Activated naive CD4-positive, alpha-beta T cell treated with anti-CD3 and anti-CD28 coated beads, Interleukin-2, amount 50 U/mL, for 24 hours (primary cell): ENCODE data around the gene TM2D3.
"Not testable (repeated sequence)": the region's sequence is repeated elsewhere in the genome, so short reads cannot be mapped to it uniquely, and the experiment has no call there.

ENCODE experiments used
- H3K27ac Mint-ChIP-seq: one replicate; pipeline ENCODE4 v1.8.0; 2021; ENCODE audit warnings: mild to moderate bottlenecking, mixed read lengths
- H3K27me3 Mint-ChIP-seq: one replicate; pipeline ENCODE4 v1.8.0; 2021; ENCODE audit warnings: mixed read lengths
- H3K36me3 Mint-ChIP-seq: one replicate; pipeline ENCODE4 v1.8.0; 2021; ENCODE audit warnings: mixed read lengths
- H3K4me1 Mint-ChIP-seq: one replicate; pipeline ENCODE4 v1.8.0; 2021; ENCODE audit warnings: mixed read lengths
- H3K4me3 Mint-ChIP-seq: one replicate; pipeline ENCODE4 v1.8.0; 2021; ENCODE audit warnings: mild to moderate bottlenecking, mixed read lengths
- H3K9me3 Mint-ChIP-seq: one replicate; pipeline ENCODE4 v1.8.0; 2021; ENCODE audit warnings: mixed read lengths

Gene TM2D3

DNA sequence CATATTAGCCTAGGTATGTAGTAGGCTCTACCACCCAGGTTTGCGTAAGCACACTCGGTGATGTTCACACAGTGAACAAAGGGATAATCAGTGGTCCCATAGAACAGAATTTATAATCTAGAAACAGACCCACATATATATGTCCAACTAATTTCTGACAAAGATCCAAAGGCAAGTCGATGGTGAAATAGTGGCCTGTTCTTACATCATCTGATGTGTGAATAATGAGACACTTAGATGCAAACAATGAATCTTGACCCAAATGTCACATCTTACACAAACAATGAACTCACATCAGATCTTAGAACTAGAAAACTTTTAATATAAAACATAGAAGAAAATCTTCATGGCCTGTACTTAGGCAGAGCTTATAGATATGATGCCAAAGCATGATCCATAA is 17.6 kb upstream of the TM2D3 start:
- no peaks in the 10 kb centered on the region for H3K27me3 Mint-ChIP-seq
- H3K4me3 Mint-ChIP-seq = no peak overlapping the region
- H3K4me1 Mint-ChIP-seq = peaks cover 3% of the 10 kb centered on the region
- H3K36me3 Mint-ChIP-seq = peaks cover 30% of the 10 kb centered on the region
- H3K9me3 Mint-ChIP-seq = no peaks in the 10 kb centered on the region
- H3K27ac Mint-ChIP-seq = peak overlapping the region; percentile 5

DNA sequence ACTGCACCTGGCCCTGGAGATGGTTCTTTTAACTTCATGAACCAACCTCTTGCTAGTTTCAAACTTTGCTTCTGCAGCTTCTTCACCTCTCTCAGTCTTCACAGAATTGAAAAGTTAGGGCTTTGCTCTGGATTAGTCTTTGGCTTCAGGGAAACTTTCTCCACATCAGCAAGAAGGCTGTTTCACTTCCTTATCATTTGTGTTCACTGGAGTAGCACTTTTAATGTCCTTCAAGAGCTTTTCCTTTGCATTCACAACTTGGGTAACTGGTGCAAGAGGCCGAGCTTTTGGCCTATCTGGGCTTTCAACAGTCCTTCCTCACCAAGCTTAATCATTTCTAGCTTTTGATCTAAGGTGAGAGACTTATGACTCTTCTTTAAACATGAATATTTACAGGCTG is 15.7 kb upstream of the TM2D3 start:
- Mint-ChIP-seq H3K27ac (no peak overlapping the region), H3K36me3 (peaks cover 22% of the 10 kb centered on the region), H3K9me3 (no peaks in the 10 kb centered on the region), H3K4me3 (no peak overlapping the region), H3K27me3 (no peaks in the 10 kb centered on the region), H3K4me1 (peaks cover 5% of the 10 kb centered on the region)

DNA sequence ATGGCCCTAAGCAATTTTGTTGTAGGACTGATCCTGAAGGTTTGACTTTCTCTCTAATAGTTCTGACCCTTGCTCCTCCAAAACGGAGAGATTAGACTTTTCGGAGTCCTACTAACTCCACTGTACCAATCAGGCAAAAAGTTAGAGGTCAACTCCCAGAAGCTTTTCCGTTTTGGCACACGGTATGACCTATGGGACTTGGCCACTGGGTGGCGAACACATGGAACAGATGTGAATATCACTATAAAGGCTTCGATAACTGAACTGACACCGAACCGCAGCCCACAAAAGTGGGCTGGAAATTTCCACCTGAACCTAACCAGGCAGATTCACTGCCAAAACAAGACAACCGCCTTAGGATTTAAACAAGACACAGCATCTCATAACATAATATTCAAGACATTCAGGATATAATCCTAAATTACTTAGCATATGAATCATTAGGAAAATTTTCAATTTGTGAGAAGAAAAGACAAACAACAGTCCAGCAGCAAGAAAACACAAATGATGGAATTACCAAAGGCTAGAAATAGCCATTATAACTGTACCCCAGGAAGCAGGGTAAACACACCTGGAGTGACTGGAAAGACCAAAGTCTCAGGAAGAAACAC is 12.2 kb upstream of the TM2D3 start:
- peak overlapping the region; percentile 66 for H3K27ac Mint-ChIP-seq
- H3K4me1 Mint-ChIP-seq = peaks cover 5% of the 10 kb centered on the region
- H3K4me3 Mint-ChIP-seq = no peak overlapping the region
- no peaks in the 10 kb centered on the region for H3K9me3 Mint-ChIP-seq
- H3K36me3 Mint-ChIP-seq = peaks cover 11% of the 10 kb centered on the region
- H3K27me3 Mint-ChIP-seq = no peaks in the 10 kb centered on the region

DNA sequence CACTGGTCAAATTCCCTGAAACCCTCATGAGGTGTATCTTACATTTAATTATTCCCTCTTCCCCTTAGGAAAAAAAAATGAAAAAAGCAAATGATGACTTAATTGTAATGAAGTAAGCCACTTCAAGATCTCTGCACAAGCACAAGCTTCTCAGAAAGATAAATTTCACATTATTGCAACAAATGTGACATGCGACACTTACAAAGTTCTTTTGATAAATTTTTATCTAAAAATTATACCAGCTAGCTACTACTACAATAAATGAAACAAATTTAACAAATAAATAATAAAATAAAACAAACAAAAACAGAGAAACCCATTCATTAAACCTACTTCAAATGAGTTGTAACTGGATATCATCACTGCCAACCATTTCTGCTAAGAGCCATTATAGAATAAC is 10.0 kb upstream of the TM2D3 start:
- no peak overlapping the region for H3K4me3 Mint-ChIP-seq
- H3K36me3 Mint-ChIP-seq = peaks cover 4% of the 10 kb centered on the region
- no peaks in the 10 kb centered on the region for H3K9me3 Mint-ChIP-seq
- no peaks in the 10 kb centered on the region for H3K27me3 Mint-ChIP-seq
- H3K27ac Mint-ChIP-seq = no peak overlapping the region
- peaks cover 5% of the 10 kb centered on the region for H3K4me1 Mint-ChIP-seq

DNA sequence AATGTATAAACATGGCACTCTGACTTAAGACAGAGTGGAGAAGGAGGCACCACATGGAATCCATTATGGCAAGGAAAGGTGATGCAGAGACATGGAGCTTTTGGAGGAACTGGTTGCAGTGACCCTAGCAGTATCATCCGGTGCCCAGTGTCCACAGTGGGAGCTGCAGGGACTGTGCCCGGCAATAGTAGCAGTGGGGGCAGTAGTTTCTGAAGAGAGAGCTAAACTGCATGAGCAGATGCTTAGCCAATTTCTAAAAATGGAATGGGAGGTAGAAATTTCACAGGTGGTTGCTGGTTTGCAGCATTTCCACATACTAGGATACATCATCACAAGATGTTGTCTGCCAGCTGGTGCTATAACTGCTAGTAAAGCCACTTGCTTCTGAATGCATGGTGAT is 7.8 kb upstream of the TM2D3 start:
- Mint-ChIP-seq H3K27ac (no peak overlapping the region), H3K27me3 (no peaks in the 10 kb centered on the region), H3K36me3 (peaks cover 4% of the 10 kb centered on the region), H3K4me1 (peaks cover 5% of the 10 kb centered on the region), H3K9me3 (no peaks in the 10 kb centered on the region), H3K4me3 (no peak overlapping the region)

DNA sequence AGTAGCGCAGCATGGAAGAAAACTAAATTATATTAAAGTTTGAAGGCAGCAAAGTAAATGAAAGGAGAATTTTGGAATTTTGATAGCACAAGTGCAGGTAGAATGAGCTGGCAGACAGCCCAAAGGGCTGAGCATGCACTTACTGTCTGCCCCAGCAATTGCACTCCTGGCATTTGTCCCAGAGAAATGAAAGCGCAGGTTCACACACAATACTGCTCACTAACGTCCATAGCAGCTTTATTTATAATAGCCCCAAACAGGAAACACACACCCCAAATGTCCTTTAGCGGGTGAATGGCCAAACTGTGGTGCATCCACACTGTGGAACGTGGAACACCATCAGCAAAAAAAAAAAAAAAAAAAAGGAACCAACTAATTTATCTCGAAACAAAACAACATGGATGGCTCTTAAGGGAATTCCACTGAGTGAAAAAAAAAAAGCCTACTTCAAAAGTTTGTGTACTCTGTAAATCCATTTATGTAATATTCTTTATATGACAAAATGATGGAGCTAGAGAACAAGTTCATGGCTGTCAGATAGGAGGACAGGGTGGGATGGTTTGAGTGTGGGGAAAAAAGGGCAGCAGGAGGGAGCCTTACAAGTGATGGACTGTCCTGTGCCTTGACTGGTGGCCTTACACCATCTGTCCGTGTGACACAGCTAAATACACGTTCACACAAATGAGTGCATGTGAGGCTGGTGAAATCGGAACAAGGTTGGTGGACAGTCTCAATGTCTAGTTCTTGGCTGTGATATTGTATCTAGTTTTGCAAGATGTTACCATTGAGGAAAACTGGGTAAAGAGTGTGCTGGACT is 6.0 kb upstream of the TM2D3 start:
- H3K9me3 Mint-ChIP-seq = no peaks in the 10 kb centered on the region
- peaks cover 4% of the 10 kb centered on the region for H3K36me3 Mint-ChIP-seq
- H3K4me3 Mint-ChIP-seq = no peak overlapping the region
- H3K4me1 Mint-ChIP-seq = peaks cover 15% of the 10 kb centered on the region
- H3K27me3 Mint-ChIP-seq = no peaks in the 10 kb centered on the region
- H3K27ac Mint-ChIP-seq = no peak overlapping the region

DNA sequence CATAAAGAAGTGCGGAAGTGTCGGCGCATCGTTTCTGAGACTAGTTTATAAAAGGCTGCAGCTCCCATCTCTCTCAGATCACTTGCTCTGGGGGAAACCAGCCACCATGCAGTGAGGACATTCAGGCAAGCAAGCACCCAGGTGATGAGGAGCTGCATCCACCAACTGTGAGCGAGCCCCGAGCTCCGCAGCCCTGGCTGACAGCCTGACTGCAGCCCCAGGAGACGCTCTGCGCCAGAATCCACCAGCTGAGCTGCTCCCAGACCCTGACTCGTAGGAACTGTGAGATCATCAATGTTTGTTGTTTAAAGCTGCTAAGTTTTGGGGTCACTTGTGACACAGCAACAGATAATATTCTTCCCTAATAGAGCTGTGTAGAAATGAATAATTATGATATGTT is 5.0 kb upstream of the TM2D3 start:
- no peak overlapping the region for H3K27ac Mint-ChIP-seq
- no peaks in the 10 kb centered on the region for H3K9me3 Mint-ChIP-seq
- no peaks in the 10 kb centered on the region for H3K27me3 Mint-ChIP-seq
- peaks cover 4% of the 10 kb centered on the region for H3K36me3 Mint-ChIP-seq
- H3K4me3 Mint-ChIP-seq = no peak overlapping the region
- peaks cover 15% of the 10 kb centered on the region for H3K4me1 Mint-ChIP-seq

DNA sequence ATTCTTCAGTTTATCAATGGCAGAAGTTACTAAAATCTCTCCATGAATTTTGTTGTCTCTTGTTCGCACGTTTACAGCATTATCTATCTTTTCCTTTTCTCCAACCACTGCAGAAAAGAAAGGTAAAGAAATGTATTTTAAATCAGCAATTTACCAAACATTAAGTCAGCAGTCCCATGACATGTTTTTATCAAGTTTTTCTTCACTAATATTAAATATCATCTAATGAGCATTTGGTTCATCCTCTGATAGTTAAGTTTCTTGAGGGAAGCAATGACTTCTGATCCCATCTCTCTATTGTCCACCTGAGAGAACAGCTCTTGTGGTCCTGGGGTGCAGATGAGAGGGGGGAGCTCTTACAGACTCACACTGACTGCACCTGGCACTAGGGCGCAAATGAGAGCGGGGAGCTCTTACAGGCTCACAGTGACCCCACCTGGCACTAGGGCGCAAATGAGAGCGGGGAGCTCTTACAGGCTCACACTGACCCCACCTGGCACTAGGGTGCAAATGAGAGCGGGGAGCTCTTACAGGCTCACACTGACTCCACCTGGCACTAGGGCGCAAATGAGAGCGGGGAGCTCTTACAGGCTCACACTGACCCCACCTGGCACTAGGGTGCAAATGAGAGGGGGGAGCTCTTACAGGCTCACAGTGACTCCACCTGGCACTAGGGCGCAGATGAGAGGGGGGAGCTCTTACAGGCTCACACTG is 2.6 kb upstream of the TM2D3 start:
- H3K4me3 Mint-ChIP-seq = peak overlapping the region; percentile 67
- not testable (repeated sequence) for H3K36me3 Mint-ChIP-seq, H3K27me3 Mint-ChIP-seq, H3K9me3 Mint-ChIP-seq
- H3K27ac Mint-ChIP-seq = peak overlapping the region; percentile 56
- H3K4me1 Mint-ChIP-seq = peaks cover 31% of the 10 kb centered on the region

DNA sequence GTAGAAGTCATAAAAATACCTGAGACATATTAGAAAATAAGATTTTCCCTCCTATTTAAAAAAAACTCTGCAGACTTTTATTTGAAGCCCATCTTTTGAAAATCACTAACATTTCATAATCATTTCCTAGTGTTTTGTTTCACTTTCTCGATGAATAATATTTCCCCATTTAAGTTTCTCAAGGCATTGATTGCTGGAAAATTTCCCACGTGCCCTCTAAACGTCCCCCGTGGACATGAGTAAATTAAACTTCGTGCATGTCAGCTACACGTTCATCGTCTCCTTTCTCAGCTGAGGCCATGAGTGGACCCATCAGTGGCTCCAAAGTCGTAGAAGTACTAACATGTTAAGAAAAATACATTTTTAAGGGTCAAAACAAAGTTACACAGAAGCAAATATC is 2.0 kb upstream of the TM2D3 start:
- Mint-ChIP-seq H3K27me3 (no peaks in the 10 kb centered on the region), H3K9me3 (no peaks in the 10 kb centered on the region), H3K4me3 (peak overlapping the region; percentile 67), H3K36me3 (peaks cover 2% of the 10 kb centered on the region), H3K4me1 (peaks cover 37% of the 10 kb centered on the region), H3K27ac (peak overlapping the region; percentile 56)

DNA sequence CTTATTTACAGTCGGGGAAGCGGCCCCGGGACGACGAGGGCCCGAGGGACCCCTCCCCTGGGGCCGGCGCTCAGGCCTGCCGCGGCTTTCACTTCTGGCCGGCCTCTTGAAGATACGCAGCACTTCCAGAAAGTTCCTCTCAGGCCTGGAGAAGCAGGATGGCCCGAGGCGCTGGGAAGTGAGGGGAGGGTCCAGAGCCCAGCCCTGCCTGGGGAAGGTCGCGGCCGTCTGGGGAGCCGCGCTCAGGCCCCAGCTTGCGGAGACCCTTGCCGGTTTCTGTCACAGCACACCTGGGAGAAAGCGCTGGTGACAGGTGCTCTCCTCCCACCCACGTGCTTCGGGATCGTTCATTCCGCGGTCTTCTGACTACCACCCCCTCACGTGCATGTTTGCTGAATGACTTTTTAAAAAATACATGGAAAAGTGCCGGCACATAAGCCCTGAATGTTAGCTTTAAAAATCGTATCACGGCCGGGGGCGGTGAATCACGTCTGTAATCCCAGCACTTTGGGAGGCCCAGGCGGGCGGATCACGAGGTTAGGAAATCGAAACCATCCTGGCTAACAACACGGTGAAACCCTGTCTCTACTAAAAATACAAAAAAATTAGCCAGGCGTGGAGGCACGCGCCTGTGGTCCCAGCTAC is 727 bp upstream of the TM2D3 start:
- peak overlapping the region; percentile 89 for H3K4me3 Mint-ChIP-seq
- peaks cover 50% of the 10 kb centered on the region for H3K4me1 Mint-ChIP-seq
- no peaks in the 10 kb centered on the region for H3K9me3 Mint-ChIP-seq
- no peaks in the 10 kb centered on the region for H3K27me3 Mint-ChIP-seq
- peaks cover 4% of the 10 kb centered on the region for H3K36me3 Mint-ChIP-seq
- peak overlapping the region; percentile 92 for H3K27ac Mint-ChIP-seq

DNA sequence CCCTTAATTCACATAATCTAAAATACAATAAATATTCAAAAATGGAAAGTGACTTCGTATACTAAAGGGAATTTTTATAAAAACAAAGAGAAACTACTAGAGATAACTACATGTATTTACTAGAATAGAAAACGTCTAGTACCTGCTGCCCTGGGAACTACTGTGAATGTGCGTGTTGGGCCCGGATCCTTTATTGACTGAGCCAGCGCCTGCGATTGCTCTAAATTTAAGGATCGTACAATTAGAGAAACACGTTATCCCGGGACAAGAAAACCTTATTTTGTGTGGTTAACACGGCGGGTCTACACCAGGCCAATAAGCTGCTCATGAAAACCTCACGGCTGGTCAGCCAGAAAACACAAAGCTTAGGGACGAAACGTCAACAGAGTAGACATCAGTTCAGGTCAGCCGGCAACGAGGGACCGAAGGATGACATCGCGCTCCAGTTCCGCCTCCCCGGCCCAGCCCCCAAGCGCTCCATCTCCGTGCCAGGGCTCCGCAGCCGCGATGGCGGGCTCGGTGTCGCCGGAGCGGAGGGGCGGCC is 555 bp downstream of the TM2D3 start:
- H3K36me3 Mint-ChIP-seq = peaks cover 4% of the 10 kb centered on the region
- no peaks in the 10 kb centered on the region for H3K27me3 Mint-ChIP-seq
- no peaks in the 10 kb centered on the region for H3K9me3 Mint-ChIP-seq
- peak overlapping the region; percentile 89 for H3K4me3 Mint-ChIP-seq
- H3K4me1 Mint-ChIP-seq = peaks cover 58% of the 10 kb centered on the region
- H3K27ac Mint-ChIP-seq = peak overlapping the region; percentile 91

DNA sequence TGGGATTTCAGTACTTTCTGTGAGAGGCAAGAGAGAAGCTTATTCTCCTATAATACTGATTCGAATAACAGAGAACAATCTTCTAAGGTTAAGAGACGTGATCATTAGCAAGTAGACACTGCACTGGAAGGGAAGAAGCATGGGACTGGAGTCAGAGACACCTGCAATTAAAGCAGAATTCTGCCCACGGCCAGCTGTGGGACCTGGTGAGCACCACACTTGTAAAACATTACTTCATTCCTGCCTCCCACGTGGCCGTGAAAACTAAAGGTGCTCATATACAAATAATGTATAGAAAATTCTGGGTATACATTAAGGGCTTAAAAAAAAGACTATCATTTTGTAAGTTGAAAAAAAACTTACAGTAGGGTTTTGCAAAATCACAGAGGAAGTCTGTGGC is 2.0 kb downstream of the TM2D3 start:
- Mint-ChIP-seq H3K4me1 (peaks cover 67% of the 10 kb centered on the region), H3K9me3 (no peaks in the 10 kb centered on the region), H3K4me3 (peak overlapping the region; percentile 89), H3K27me3 (no peaks in the 10 kb centered on the region), H3K36me3 (peaks cover 10% of the 10 kb centered on the region), H3K27ac (peak overlapping the region; percentile 74)

DNA sequence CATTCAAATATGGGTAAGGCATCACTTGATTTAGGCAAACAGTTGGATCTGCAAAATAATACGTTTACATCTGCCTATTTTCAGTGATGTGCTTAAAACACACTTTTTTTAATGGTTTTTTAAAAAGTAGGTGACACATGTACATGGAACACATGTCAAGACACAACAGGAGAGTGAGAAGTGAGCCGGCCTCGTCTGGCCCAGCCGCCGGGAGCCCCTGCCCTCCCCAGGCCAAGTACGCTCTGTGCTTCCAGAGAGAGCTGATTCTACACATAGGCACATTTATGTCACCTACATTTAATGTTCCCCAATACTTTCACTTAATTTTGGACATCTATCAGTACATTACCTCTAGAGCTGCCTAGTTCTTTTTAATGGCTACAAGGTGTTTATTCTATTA is 3.8 kb downstream of the TM2D3 start:
- Mint-ChIP-seq H3K27ac (no peak overlapping the region), H3K9me3 (no peaks in the 10 kb centered on the region), H3K4me3 (no peak overlapping the region), H3K4me1 (peaks cover 61% of the 10 kb centered on the region), H3K36me3 (peaks cover 13% of the 10 kb centered on the region), H3K27me3 (no peaks in the 10 kb centered on the region)

DNA sequence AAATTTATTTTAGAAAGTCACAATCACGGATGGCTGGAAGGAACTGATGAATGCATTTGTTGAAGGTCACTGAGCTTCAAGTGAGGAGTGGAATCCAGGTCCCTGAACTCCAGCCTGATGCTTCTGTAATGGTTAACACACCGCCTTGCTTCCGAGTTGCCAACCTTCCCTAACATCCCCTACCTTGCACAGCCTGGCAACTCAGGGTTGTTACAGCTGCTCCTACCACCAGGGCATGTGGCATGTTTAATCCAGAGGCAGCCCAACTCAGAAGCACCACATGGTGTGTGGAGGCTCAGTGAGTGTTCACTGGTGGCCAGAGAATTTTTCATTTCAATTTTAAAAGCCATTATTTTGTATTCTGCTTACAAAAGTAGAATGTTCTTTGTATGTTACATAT is 4.9 kb downstream of the TM2D3 start:
- H3K27ac Mint-ChIP-seq = peak overlapping the region; percentile 23
- H3K36me3 Mint-ChIP-seq = peaks cover 17% of the 10 kb centered on the region
- H3K27me3 Mint-ChIP-seq = no peaks in the 10 kb centered on the region
- no peak overlapping the region for H3K4me3 Mint-ChIP-seq
- H3K9me3 Mint-ChIP-seq = no peaks in the 10 kb centered on the region
- peaks cover 70% of the 10 kb centered on the region for H3K4me1 Mint-ChIP-seq

DNA sequence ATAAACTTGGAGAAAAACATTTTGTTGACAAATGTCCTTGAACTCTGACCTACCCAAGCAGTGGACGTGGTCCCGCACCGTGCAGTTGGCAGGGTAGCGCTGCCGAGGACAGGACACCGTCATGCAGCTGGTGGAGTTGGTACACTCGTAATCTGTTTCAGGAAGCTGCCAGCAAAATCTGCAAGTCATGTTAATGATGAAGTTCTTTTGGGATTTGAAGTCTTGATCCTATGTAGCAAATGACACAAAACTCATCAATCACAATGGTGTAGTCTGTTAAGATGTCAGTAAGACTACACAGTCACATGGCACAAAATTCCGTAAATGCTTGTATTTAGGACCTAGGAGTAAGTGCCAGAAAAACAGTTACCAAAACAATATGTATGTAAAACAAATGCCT is 5.5 kb downstream of the TM2D3 start:
- H3K4me3 Mint-ChIP-seq = no peak overlapping the region
- no peaks in the 10 kb centered on the region for H3K27me3 Mint-ChIP-seq
- peaks cover 76% of the 10 kb centered on the region for H3K4me1 Mint-ChIP-seq
- H3K36me3 Mint-ChIP-seq = peaks cover 20% of the 10 kb centered on the region
- H3K9me3 Mint-ChIP-seq = no peaks in the 10 kb centered on the region
- H3K27ac Mint-ChIP-seq = peak overlapping the region; percentile 24
